Upper lobe of right lung (tissue), 1 donor: ENCODE measurements around the gene HIVEP3. TPM values are rescaled to one million over a fixed set of nuclear protein-coding genes. Genes with fewer than 3 reads are reported as not detected.

Source experiments
- ATAC-seq: fragments of 200-7000 bp; cut with Tn5 transposase; one replicate; pipeline ENCODE4 v1.9.1; 2020; ENCODE audit warnings: mild to moderate bottlenecking, moderate library complexity
- DNase-seq: peaks from one replicate; pipeline ENCODE4 v3.0.0-alpha.2; 2020
- H3K27ac ChIP-seq: fragments of 200-600 bp; one replicate; pipeline ENCODE4 v1.8.0; 2022
- H3K27me3 ChIP-seq: fragments of 200-600 bp; one replicate; pipeline ENCODE4 v1.8.0; 2022; ENCODE audit warnings: mild to moderate bottlenecking
- H3K36me3 ChIP-seq: fragments of 200-600 bp; one replicate; pipeline ENCODE4 v1.8.0; 2022
- H3K4me1 ChIP-seq: fragments of 200-600 bp; one replicate; pipeline ENCODE4 v1.8.0; 2022
- H3K4me3 ChIP-seq: fragments of 200-600 bp; one replicate; pipeline ENCODE4 v1.8.0; 2022; ENCODE audit warnings: mild to moderate bottlenecking
- H3K9me3 ChIP-seq: fragments of 200-600 bp; one replicate; pipeline ENCODE4 v1.8.0; 2022
- intact Hi-C: fragments of 100-400 bp; cut with DNase I; formaldehyde crosslinking; loops from one replicate; pipeline ENCODE4 v1.11.0; 2022
- total RNA-seq: library from RNA; stranded (reverse); fragmentation: NEBNext Ultra II Directional; extraction: Animal tissue kit (Norgen Biotek cat#: 25700); gene quantifications from one replicate; pipeline ENCODE4 v1.2.1, GENCODE V29; 2021
- TF ChIP-seq, protein P1 (sequence below): fragments of 200-600 bp; IDR thresholded peaks from one replicate; pipeline ENCODE4 v1.8.0; 2022; ENCODE audit warnings: antibody characterized with exemption
- donor health status: DM: no; HTN: yes; CAD: no; lungs with severe emphysema.

Gene HIVEP3
- total RNA-seq, 1 donor from 2014 or later, result 16.6 TPM

DNA sequence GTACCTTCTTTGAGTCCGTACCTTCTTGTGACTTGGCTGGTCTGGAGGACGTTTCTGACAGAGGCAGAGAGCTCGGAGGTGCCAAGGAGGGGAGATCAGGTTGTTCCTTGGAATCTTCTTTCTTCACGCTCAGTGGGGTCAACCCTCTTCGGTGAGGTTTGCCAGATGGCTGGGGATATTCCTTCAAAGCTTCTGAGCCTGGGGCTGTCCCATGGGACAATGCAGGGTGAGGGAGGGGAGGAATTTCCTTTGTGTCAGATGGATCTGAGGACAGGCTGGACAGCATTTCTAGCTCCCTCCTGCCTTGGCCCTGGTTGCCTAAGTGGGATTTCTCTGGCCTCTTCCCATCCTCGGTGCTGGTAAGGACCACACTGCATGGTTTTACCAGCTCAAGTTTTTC, 338.7 kb downstream of the HIVEP3 start:
- DNase-seq (no peak), ATAC-seq (no peak)
- no peak overlapping the region for H3K4me3 ChIP-seq
- H3K4me1 ChIP-seq, result no peaks in the 10 kb centered on the region
- intact Hi-C loops, result no loop called here
- TF ChIP-seq, protein P1, sequence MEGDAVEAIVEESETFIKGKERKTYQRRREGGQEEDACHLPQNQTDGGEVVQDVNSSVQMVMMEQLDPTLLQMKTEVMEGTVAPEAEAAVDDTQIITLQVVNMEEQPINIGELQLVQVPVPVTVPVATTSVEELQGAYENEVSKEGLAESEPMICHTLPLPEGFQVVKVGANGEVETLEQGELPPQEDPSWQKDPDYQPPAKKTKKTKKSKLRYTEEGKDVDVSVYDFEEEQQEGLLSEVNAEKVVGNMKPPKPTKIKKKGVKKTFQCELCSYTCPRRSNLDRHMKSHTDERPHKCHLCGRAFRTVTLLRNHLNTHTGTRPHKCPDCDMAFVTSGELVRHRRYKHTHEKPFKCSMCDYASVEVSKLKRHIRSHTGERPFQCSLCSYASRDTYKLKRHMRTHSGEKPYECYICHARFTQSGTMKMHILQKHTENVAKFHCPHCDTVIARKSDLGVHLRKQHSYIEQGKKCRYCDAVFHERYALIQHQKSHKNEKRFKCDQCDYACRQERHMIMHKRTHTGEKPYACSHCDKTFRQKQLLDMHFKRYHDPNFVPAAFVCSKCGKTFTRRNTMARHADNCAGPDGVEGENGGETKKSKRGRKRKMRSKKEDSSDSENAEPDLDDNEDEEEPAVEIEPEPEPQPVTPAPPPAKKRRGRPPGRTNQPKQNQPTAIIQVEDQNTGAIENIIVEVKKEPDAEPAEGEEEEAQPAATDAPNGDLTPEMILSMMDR, result no peak
- no peaks in the 10 kb centered on the region for H3K27me3 ChIP-seq
- H3K36me3 ChIP-seq, result no peaks in the 10 kb centered on the region
- no peak overlapping the region for H3K27ac ChIP-seq
- H3K9me3 ChIP-seq, result no peaks in the 10 kb centered on the region

GRCh38 chr1:41578712-41579335, 339.9 kb downstream of the HIVEP3 start:
- Histone ChIP-seq H3K9me3 (no peaks in the 10 kb centered on the region), H3K4me1 (peaks cover 7% of the 10 kb centered on the region), H3K27me3 (no peaks in the 10 kb centered on the region), H3K4me3 (no peak overlapping the region), H3K36me3 (no peaks in the 10 kb centered on the region), H3K27ac (no peak overlapping the region)
- intact Hi-C loops, result no loop called here
- DNase-seq (no peak), ATAC-seq (no peak)
- TF ChIP-seq, protein P1, result peak; percentile 38

GRCh38 chr1:41576620-41577019, 342.1 kb downstream of the HIVEP3 start:
- Histone ChIP-seq H3K27ac (no peak overlapping the region), H3K27me3 (no peaks in the 10 kb centered on the region), H3K4me3 (no peak overlapping the region), H3K4me1 (peaks cover 9% of the 10 kb centered on the region), H3K36me3 (no peaks in the 10 kb centered on the region), H3K9me3 (no peaks in the 10 kb centered on the region)
- no peak for DNase-seq
- no peak for ATAC-seq
- intact Hi-C loops, result no loop called here
- TF ChIP-seq, protein P1, result no peak

- H3K27ac ChIP-seq, result no peak overlapping the region
- no peak overlapping the region for H3K4me3 ChIP-seq
- no peak for ATAC-seq
- TF ChIP-seq, protein P1, result no peak
- DNase-seq, result no peak
- no peaks in the 10 kb centered on the region for H3K36me3 ChIP-seq
- H3K4me1 ChIP-seq, result peaks cover 9% of the 10 kb centered on the region
- no peaks in the 10 kb centered on the region for H3K27me3 ChIP-seq
- no peaks in the 10 kb centered on the region for H3K9me3 ChIP-seq
- intact Hi-C loops, result no loop called here
Observed at GRCh38 chr1:41576206-41576605, 342.5 kb downstream of the HIVEP3 start.

- Histone ChIP-seq H3K9me3 (no peaks in the 10 kb centered on the region), H3K27ac (no peak overlapping the region), H3K4me1 (peaks cover 9% of the 10 kb centered on the region), H3K27me3 (no peaks in the 10 kb centered on the region), H3K36me3 (no peaks in the 10 kb centered on the region), H3K4me3 (no peak overlapping the region)
- intact Hi-C loops, result no loop called here
- DNase-seq (no peak), ATAC-seq (no peak)
- TF ChIP-seq, protein P1, result no peak
Observed at GRCh38 chr1:41574842-41575241, 343.9 kb downstream of the HIVEP3 start.
